Heart right ventricle (tissue), 16 donors: ENCODE results near the gene CPD. TPM values are rescaled to one million over a fixed set of nuclear protein-coding genes. Genes with fewer than 3 reads are reported as not detected.
A peak's percentile ranks its signal among the peaks of the same experiment; 100 is the strongest.

Source experiments
- ATAC-seq, 8 donors: fragments of 200-7000 bp; cut with Tn5 transposase; one replicate each; pipeline ENCODE4 v1.9.1; 2020; ENCODE audit warnings: mild to moderate bottlenecking in 8 of 8, moderate library complexity in 8 of 8, moderate number of reproducible peaks in 1 of 8
- DNase-seq, 2 donors: peaks; one replicate each; pipeline ENCODE4 v3.0.0-alpha.2; 2020
- H3K27ac ChIP-seq, 10 donors: fragments of 200-600 bp; sonication (generic) in 2 of 10; one replicate each; pipeline versions ENCODE4 v1.5.0 to v1.8.0; 2020 to 2022; ENCODE audit warnings: mild to moderate bottlenecking in 3 of 10
- H3K27me3 ChIP-seq, 7 donors: fragments of 200-600 bp; one replicate each; pipeline ENCODE4 v1.8.0; 2021 to 2022; ENCODE audit warnings: mild to moderate bottlenecking in 2 of 7
- H3K36me3 ChIP-seq, 9 donors: fragments of 200-600 bp; sonication (generic) in 1 of 9; one replicate each; pipeline versions ENCODE4 v1.5.0 to v1.8.0; 2020 to 2022; ENCODE audit warnings: mild to moderate bottlenecking in 2 of 9
- H3K4me1 ChIP-seq, 9 donors: fragments of 200-600 bp; sonication (generic) in 1 of 9; one replicate each; pipeline versions ENCODE4 v1.5.0 to v1.8.0; 2020 to 2022; ENCODE audit warnings: mild to moderate bottlenecking in 4 of 9
- H3K4me3 ChIP-seq, 10 donors: fragments of 200-600 bp; sonication (generic) in 2 of 10; one replicate each; pipeline versions ENCODE4 v1.5.0 to v1.8.0; 2020 to 2022; ENCODE audit warnings: mild to moderate bottlenecking in 7 of 10, moderate library complexity in 2 of 10
- H3K9me3 ChIP-seq, 11 donors: fragments of 200-600 bp in 10 of 11; sonication (generic) in 2 of 11; one replicate each; pipeline versions ENCODE4 v1.5.0 to v1.8.0; 2013 to 2022; ENCODE audit warnings: mild to moderate bottlenecking in 2 of 11, control low read depth in 1 of 11, moderate library complexity in 1 of 11
- WGBS, 2 donors: extraction: QIAGEN DNeasy Blood & Tissue Kit; methylation state at CpG; one replicate each; pipeline ENCODE4 v1.1.7; 2013; ENCODE audit warnings: inconsistent platforms in 1 of 2; 5-methylcytosine and 5-hydroxymethylcytosine counted together
- intact Hi-C, 10 donors: fragments of 100-400 bp; cut with DNase I; formaldehyde crosslinking; loops; one replicate each; pipeline versions ENCODE4 v1.11.1 to v1.14.2; 2022
- polyA plus RNA-seq, 2 donors: library from polyadenylated mRNA; stranded (reverse); fragments of 200-250 nt; gene quantifications; one replicate each; pipeline ENCODE4 v1.2.3, GENCODE V29; 2013
- total RNA-seq, 10 donors: library from RNA; stranded (reverse); fragmentation: NEBNext Ultra II Directional in 3 of 10; extraction: Animal tissue kit (Norgen Biotek cat#: 25700) in 3 of 10; gene quantifications; one replicate each; pipeline versions ENCODE4 v1.2.1 to v1.2.4, GENCODE V29; 2021 to 2023
- TF ChIP-seq, protein P1 (sequence below), 9 donors: fragments of 200-600 bp; sonication (generic) in 2 of 9; IDR thresholded peaks; one replicate each; pipeline versions ENCODE4 v1.5.0 to v1.8.0; 2021 to 2022; ENCODE audit warnings: antibody characterized with exemption in 9 of 9, mild to moderate bottlenecking in 5 of 9, moderate library complexity in 1 of 9
- donor health status: Arrhythmogenic right ventricular cardiomyopathy.
- donor health status: ischemic (EF 13 %, LVEDD 7.1; RV severe dilation, severe dysfunction).
- donor health status: healthy with polysubstance abuse.
- donor health status: DM: no; HTN: yes; CAD: no.
- donor health status: DM: no; HTN: no; CAD: no.
- donor health status: ischemic (EF 25% LVEDD 6.9; RV normal size, moderate dysfunction).
- donor health status: ischemic (EF 25% LVEDD 5.7; RV mildly dilated, moderate dysfunction).
- donor health status: healthy.
- donor health status: DM: yes; HTN: yes; CAD: no.
- donor health status: Ischemic cardiomyopathy.
- donor health status: ischemic (EF 35%, LVEDD 5.7; RV mildly dilated, moderate dysfunction).
- donor health status: nonischemic (EF 11% LVEDD 7.7; RV severe dilation, severe dysfunction).
- donor health status: DM: yes; HTN: yes; CAD: no.
- donor health status: PGD.
- donor health status: ischemic (EF 29% LVEDD 5.4; RV normal size, mild dysfunction).
- donor health status: nonischemic (EF 23%, LVEDD 6.1; RV moderate dilation, normal function).

Gene CPD
- total and polyA plus RNA-seq, 12 donors: 4.2 to 44.0 (median 22.6) TPM

DNA sequence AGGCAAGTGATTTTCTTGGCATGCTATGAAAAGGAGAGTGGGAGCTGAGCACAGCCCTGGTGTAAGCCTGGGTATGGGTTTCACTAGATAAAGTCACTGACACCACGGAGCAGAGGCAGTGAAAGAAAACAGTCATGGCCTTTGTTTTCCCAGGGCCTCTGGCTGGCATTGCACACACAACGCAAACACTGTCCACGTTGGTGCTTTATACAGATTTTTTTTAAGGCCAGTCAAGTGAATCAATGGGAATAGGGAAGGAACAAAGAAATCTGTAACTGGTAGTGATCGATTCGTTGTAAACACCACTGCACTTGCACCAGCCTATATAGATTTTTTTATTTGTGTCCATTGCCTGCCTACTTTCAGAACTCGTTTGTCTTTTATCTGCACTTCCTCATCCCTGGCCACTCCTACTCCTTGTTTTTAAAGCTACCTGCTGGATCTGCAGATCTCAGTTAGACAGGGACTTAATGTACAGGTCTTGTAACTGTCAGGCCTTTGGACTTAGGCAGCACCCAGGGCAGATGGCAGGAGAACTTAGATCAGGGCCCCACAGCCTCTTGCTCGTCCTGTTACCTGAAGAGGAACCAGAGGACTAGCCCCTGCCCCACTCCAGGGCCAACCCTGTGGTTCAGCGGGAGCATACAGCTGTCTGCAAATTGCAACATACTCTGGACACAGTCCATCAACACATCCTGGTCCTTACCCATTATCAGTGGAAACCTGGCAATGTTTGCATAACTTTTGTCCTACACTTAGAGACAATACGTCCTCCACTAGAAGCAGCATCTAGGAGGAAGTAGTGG is 34.2 kb upstream of the CPD start:
- peaks cover 12 to 72% (median 52%) of the 10 kb centered on the region in 9 donors for H3K4me1 ChIP-seq

DNA sequence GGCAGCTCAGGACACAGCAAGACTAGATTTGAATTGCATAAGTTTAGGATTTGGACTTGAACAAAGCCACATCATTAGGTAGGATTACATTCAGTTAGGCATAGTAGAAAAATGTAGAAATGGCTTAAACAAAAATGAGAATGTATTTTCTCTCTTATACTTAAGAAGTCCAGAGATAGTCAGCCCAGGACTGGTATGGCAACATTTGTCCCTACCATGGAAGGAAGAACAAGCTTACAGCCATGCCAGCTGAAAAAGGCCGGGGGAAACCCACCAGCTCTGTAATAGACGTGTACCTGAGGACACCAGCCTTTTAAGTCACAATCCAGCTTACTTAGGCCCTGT is 33.7 kb upstream of the CPD start:
- Histone ChIP-seq H3K36me3 (no peaks in the 10 kb centered on the region), H3K4me3 (no peak overlapping the region), H3K27ac (peak overlapping the region; percentile 5 to 90 (median 74)), H3K27me3 (no peaks in the 10 kb centered on the region), H3K9me3 (no peaks in the 10 kb centered on the region), H3K4me1 (peaks cover 9 to 66% (median 49%) of the 10 kb centered on the region in 9 donors)
- TF ChIP-seq, protein P1, sequence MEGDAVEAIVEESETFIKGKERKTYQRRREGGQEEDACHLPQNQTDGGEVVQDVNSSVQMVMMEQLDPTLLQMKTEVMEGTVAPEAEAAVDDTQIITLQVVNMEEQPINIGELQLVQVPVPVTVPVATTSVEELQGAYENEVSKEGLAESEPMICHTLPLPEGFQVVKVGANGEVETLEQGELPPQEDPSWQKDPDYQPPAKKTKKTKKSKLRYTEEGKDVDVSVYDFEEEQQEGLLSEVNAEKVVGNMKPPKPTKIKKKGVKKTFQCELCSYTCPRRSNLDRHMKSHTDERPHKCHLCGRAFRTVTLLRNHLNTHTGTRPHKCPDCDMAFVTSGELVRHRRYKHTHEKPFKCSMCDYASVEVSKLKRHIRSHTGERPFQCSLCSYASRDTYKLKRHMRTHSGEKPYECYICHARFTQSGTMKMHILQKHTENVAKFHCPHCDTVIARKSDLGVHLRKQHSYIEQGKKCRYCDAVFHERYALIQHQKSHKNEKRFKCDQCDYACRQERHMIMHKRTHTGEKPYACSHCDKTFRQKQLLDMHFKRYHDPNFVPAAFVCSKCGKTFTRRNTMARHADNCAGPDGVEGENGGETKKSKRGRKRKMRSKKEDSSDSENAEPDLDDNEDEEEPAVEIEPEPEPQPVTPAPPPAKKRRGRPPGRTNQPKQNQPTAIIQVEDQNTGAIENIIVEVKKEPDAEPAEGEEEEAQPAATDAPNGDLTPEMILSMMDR (IDR thresholded peaks at IDR 0.05): no peak
- ATAC-seq: no peak
- intact Hi-C loops: loop anchor here in 2 of 10 donors (1.0 to 10.0 kb wide), 4 partner anchors 33 to 130 kb away; partner anchors contain the start of genes CPD (in 2 of the 2) and GOSR1 (in 1 of the 2)
- no peak for DNase-seq
- 67 to 83% methylated on average over 2 of the region's 2 CpGs for WGBS, 2 donors

More for the DNA sequence above, 34.2 kb upstream of the CPD start:
- 22 to 24% methylated on average over 9 of the region's 9 CpGs for WGBS, 2 donors
- DNase-seq: peak; percentile 41 to 56
- no peaks in the 10 kb centered on the region for H3K36me3 ChIP-seq
- peak overlapping the region in 9 of 10 donors; percentile 17 to 90 (median 76) for H3K27ac ChIP-seq
- no peak overlapping the region for H3K4me3 ChIP-seq
- intact Hi-C loops: loop anchor here in 7 of 10 donors (1.0 to 10.0 kb wide), 7 partner anchors 33 to 227 kb away; partner anchors contain the start of genes CPD (in 7 of the 7), GOSR1 (in 2 of the 7) and NSRP1 (in 1 of the 7)
- ATAC-seq: peak; percentile 64 to 92 (median 80)
- TF ChIP-seq, protein P1 (IDR thresholded peaks at IDR 0.05): no peak
- no peaks in the 10 kb centered on the region for H3K27me3 ChIP-seq
- H3K9me3 ChIP-seq: no peaks in the 10 kb centered on the region

DNA sequence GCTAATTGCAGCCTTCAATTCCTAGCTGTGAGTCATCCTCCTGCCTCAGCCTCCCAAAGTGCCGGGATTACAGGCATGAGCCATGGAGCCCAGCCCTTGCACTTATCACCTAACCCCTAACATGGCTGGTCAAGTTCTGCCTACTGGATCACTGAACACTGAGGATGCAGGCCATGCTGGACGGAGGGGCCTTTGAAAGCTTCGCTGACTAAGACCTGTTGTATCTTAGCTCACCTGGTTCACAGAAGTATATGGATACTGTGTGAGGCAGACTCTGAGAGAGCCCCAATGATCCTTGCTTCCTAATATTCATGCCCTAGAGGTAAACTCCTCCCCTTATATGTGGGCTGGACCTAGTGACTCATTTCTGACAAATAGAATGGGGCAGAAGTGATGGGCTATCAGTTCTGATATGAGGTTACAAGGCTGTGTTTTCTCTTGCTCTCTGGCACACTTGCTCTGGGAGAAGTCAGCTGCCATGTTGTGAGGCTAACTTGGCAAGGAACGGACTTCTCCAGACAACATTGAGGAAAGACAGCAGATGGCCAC is 33.1 kb upstream of the CPD start:
- 79 to 91% methylated on average over 4 of the region's 4 CpGs for WGBS, 2 donors
- Histone ChIP-seq H3K4me3 (no peak overlapping the region), H3K9me3 (no peaks in the 10 kb centered on the region), H3K27me3 (no peaks in the 10 kb centered on the region), H3K4me1 (peaks cover 6 to 61% (median 43%) of the 10 kb centered on the region in 9 donors), H3K36me3 (no peaks in the 10 kb centered on the region), H3K27ac (peak overlapping the region; percentile 5 to 90 (median 74))
- intact Hi-C loops: loop anchor here in 2 of 10 donors (1.0 to 10.0 kb wide), 4 partner anchors 33 to 129 kb away; partner anchors contain the start of genes CPD (in 2 of the 2) and GOSR1 (in 1 of the 2)
- TF ChIP-seq, protein P1 (IDR thresholded peaks at IDR 0.05): no peak
- DNase-seq: no peak
- no peak for ATAC-seq

DNA sequence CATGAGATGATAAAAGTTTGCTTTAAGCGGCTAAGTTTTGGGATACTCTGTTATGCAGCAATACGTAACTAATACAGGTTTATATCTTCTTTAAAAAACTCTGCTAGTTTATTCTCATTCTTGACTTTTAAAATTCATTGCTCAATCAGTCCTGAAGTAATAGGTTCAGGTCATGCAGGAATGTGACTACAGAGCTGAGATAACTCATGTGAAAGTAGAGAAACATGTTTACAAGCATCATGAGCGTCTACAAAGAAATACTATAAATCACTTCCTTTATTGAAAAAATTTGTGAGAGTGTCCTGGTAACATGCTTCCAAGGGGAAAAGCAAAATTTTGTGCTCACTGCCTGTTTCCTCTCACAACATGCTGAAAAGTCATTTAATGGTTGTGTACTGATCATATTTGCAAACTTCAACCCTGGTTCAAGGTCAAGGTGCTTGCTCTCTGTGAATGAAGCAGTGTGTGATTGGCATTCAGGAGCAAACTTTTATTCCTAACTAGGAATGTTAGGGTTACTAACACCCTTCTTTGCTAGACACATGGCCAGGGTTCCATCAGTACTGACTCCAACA is 32.4 kb upstream of the CPD start:
- Histone ChIP-seq H3K27me3 (no peaks in the 10 kb centered on the region), H3K27ac (peak overlapping the region in 7 of 10 donors; percentile 55 to 90 (median 77)), H3K9me3 (no peaks in the 10 kb centered on the region), H3K4me1 (peaks cover 6 to 54% (median 38%) of the 10 kb centered on the region in 9 donors), H3K4me3 (no peak overlapping the region), H3K36me3 (no peaks in the 10 kb centered on the region)
- 82 to 84% methylated on average over 3 of the region's 3 CpGs for WGBS, 2 donors
- DNase-seq: no peak
- intact Hi-C loops: loop anchor here in 1 of 10 donors (10.0 kb wide), 2 partner anchors 88 to 128 kb away; partner anchors contain the start of gene GOSR1
- peak in 1 of 8 donors; percentile 7 for ATAC-seq
- TF ChIP-seq, protein P1 (IDR thresholded peaks at IDR 0.05): no peak
